Prostate gland (tissue), 2 donors: ENCODE data around the gene FHL5.

ENCODE experiments used
- POLR2A ChIP-seq: fragments of 450-650 bp; IDR thresholded peaks from one replicate; pipeline ENCODE4 v1.6.1; 2016; ENCODE audit warnings: antibody characterized with exemption, mild to moderate bottlenecking
- POLR2AphosphoS5 ChIP-seq: sonication (generic); formaldehyde crosslinking; IDR thresholded peaks from one replicate; pipeline ENCODE4 v1.6.1; 2017; ENCODE audit warnings: antibody characterized with exemption
- TF ChIP-seq, protein P1 (sequence below), 4 experiments: fragments of 200-600 bp in 2 of 4; fragments of 450-650 bp in 2 of 4; sonication (generic) in 2 of 4; IDR thresholded peaks; 1 replicate in 3 of 4; 2 replicates in 1 of 4; pipeline ENCODE4 v1.5.1; 2016 to 2019; ENCODE audit warnings: antibody characterized with exemption in 4 of 4, mild to moderate bottlenecking in 2 of 4, moderate library complexity in 2 of 4

GRCh38 chr6:96649926-96650325 lies 87.0 kb downstream of the FHL5 start:
- TF ChIP-seq, protein P1, sequence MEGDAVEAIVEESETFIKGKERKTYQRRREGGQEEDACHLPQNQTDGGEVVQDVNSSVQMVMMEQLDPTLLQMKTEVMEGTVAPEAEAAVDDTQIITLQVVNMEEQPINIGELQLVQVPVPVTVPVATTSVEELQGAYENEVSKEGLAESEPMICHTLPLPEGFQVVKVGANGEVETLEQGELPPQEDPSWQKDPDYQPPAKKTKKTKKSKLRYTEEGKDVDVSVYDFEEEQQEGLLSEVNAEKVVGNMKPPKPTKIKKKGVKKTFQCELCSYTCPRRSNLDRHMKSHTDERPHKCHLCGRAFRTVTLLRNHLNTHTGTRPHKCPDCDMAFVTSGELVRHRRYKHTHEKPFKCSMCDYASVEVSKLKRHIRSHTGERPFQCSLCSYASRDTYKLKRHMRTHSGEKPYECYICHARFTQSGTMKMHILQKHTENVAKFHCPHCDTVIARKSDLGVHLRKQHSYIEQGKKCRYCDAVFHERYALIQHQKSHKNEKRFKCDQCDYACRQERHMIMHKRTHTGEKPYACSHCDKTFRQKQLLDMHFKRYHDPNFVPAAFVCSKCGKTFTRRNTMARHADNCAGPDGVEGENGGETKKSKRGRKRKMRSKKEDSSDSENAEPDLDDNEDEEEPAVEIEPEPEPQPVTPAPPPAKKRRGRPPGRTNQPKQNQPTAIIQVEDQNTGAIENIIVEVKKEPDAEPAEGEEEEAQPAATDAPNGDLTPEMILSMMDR (IDR thresholded peaks at IDR 0.05): no peak
- TF ChIP-seq POLR2A (no peak), POLR2AphosphoS5 (no peak)
